Limb (tissue), 2 donors: ENCODE measurements around the gene FBP1.
A peak's percentile ranks its signal among the peaks of the same experiment; 100 is the strongest.

Experiments used
- DNase-seq, 2 donors: peaks; one replicate each; pipeline ENCODE4 v3.0.0-alpha.2; 2016; ENCODE audit errors: extremely low spot score in 2 of 2

Gene FBP1

DNA sequence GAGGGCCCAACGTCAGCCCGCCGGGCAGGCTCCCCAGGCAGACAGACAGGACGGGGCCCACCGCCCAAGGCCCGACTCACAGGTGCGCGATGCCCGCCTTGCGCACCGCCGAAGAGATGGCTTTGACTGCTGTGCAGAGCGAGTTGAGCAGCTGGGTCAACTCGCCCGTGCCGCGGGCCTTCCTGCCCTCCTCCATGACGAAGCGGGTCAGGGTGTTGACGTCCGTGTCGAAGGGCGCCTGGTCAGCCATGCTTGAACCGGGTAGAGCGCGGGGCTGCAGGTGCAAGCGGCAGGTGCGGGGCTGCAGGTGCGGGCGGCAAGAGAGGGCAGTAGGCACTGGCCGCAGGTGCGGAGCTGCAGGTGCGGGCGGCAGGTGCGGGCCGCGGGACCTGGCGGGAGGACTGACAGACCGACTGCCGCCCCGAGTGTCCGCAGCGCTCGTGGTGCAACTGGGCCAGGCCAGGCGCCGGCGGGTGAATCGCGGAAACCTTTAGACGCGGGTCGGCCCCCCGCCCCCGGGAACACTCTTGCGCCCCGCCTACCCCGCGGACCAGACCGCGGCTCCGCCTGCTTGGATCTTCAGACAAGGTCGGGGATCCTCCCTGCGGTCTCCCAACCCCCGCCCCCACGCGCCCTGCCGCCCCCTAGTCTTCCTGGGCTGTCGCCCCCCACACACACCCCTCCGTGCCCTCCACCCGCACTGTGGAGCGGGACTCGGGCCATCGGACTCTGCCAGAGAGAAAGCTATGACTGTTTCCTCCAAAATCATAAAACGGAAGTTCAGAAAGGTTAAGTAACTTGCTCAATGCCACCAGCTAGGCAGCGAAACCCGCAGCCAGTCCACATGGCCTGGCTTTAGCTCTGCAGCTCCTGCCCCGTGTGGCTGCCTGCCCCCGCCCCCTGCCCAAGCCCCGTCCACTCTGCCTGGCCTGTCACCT is at the start of gene FBP1:
Gene FBP1, minus strand, starts transcription at position 458 of the 938 bp plus-strand sequence. Its CDS starts 208 bp downstream, at position 250.
- peak in 1 of 2 donors; percentile 50 for DNase-seq

GRCh38 chr9:94687451-94687850 is 48.1 kb upstream of the FBP1 start:
- no peak for DNase-seq

DNA sequence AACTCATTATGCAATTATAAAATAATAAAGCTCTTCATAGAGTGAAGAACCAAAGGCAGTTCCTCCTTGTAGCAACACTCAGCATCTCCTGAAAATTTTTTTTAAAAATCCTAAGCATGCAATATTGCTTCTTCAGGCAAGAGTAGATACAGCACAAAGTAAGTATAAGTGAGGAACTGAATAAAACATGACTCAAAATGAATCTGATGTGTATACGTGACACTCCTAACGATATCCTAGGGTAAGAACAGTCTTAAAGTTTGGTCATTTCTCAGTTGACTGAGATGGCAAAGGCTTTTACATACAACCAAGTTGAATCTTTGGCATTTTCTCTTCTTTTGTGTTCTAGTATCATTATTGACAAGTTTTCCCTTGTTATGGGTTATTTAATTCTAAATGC is 46.0 kb upstream of the FBP1 start:
- no peak for DNase-seq

- peak; percentile 69 to 76 for DNase-seq
Measured at GRCh38 chr9:94681508-94681907, 42.2 kb upstream of the FBP1 start.

DNA sequence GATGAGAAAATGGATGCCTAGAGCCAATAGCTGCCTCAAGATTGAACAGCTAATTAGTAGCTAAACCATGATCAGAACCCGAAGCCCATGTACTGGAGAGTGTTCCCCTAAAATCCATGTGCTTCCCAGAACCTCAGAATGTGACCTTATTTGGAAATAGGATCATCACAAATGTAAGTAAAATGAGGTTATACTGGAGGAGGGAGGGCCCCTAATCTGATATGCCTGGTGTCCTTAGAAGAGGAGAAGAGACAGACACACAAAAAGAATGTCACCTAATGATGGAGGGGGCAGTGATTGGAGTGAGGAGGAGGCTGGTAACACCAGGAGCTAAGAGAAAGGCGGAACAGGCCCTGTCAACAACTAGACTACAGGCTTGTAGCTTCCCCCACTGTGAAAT is 41.3 kb upstream of the FBP1 start:
- no peak for DNase-seq

GRCh38 chr9:94680020-94680419 is 40.7 kb upstream of the FBP1 start:
- DNase-seq, result no peak

- no peak for DNase-seq
Measured at GRCh38 chr9:94679587-94679986, 40.3 kb upstream of the FBP1 start.

DNA sequence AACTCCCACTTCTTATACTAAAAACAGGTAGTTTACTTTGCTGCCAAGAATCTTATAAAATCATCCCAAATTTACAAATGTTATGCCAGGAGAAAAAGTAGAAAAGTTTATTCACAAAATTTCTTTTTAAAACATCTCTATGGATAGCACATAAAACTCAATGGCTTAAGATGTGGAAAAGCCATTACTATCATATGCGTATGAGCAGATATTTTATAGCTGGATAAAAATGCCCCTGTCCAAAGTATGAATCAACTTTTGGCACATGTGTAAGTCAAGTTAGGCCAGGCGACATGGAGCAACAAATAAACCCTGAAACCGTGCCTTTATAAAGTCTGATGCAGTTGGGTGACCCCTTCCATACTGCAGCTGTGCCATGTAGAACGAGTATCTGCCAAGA is 38.6 kb upstream of the FBP1 start:
- DNase-seq, result peak in 1 of 2 donors; percentile 68

DNA sequence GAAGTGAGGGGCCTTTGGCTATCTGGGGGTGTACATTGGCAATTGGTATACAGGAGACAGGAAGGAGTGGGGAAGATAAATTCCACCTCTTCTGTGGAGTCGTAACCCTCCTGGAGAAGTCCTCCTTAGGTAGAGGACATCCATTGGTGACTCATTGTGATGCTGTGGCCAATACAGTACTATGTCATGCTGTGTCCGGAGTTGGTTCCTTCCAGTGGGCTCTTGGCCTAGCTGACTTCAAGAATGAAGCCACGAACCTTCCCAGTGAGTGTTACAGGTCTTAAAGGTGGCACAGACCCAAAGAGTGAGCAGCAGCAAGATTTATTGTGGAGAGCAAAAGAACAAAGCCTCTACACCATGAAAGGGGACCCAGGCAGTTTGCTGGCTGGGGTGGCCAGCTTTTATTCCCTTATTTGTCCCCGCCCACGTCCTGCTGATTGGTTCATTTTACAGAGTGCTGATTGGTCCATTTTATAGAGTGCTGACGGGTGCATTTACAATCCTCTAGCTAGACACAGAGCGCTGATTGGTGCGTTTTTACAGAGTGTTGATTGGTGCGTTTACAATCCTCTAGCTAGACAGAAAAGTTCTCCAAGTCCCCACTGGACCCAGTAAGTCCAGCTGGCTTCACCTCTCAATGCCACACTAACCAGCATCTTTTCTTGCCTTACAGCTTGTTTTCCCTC is 37.3 kb upstream of the FBP1 start:
- DNase-seq, result no peak

- DNase-seq, result peak; percentile 50 to 82
Measured at GRCh38 chr9:94675008-94675881, 35.9 kb upstream of the FBP1 start.

DNA sequence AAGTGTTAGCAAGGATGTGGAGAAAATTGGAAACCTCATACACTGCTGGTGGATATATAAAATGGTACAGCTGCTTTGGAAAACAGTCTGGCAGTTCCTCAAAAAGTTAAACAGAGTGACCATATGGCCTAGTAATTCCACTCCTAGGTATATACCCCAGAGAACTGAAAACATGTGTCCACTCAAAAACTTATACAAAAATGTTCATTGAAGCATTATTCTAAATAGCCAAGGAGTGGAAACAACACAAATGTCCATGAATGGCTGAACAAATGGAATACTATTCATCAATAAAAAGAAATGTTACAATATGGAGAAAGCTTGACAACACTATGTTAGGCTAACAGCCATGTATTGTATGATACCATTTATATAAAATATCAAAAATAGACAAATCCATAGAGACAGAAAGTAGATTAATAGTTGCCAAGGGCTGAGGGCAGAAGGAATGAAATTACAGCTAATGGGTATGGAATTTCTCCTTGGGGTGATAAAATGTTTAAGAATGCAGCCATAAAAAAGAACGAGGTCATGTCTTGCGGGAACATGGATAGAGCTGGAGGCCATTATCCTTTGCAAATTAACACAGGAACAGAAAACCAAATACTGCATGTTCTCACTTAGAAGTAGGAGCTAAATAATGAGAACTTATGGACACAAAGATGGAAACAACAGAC is 33.6 kb upstream of the FBP1 start:
- DNase-seq, result no peak

- DNase-seq, result peak; percentile 52 to 58
Measured at GRCh38 chr9:94668928-94669729, 29.8 kb upstream of the FBP1 start.

- DNase-seq, result no peak
Measured at GRCh38 chr9:94668418-94668927, 29.2 kb upstream of the FBP1 start.

- no peak for DNase-seq
Measured at GRCh38 chr9:94666364-94667099, 27.2 kb upstream of the FBP1 start.

GRCh38 chr9:94665613-94666012 is 26.3 kb upstream of the FBP1 start:
- DNase-seq, result no peak

DNA sequence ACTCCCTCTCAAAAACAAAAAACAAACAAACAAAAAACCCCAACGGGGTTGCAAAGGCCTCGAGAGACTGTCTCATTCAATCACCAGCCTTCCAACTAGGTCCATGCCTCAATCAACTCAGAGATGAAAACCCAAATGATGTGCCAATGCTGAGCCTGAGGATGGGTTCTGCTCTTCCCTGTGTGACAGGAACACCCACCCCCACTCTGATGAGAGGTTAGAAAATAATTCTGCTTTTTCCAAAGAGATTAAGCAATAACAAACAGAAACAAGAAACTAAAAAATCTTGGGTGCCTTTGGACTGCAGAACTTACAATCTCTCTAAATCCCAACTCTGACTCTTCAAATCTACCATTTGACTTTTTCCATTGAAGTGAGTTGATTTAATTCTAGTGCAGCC is 25.5 kb upstream of the FBP1 start:
- no peak for DNase-seq

- DNase-seq, result no peak
Measured at GRCh38 chr9:94663640-94664039, 24.3 kb upstream of the FBP1 start.

GRCh38 chr9:94663140-94663539 is 23.8 kb upstream of the FBP1 start:
- no peak for DNase-seq

- DNase-seq, result no peak
Measured at GRCh38 chr9:94657021-94657725, 17.9 kb upstream of the FBP1 start.
